Activated T-cell treated with anti-CD3 and anti-CD28 coated beads for 24 hours (primary cell): ENCODE measurements around the gene TMOD2.
"Not testable (repeated sequence)": the region's sequence is repeated elsewhere in the genome, so short reads cannot be mapped to it uniquely, and the experiment has no call there.

Source experiments
- DNase-seq: peaks from one replicate; pipeline ENCODE4 v3.0.0-alpha.2; 2020; ENCODE audit warnings: low read depth

The TMOD2 gene

DNA sequence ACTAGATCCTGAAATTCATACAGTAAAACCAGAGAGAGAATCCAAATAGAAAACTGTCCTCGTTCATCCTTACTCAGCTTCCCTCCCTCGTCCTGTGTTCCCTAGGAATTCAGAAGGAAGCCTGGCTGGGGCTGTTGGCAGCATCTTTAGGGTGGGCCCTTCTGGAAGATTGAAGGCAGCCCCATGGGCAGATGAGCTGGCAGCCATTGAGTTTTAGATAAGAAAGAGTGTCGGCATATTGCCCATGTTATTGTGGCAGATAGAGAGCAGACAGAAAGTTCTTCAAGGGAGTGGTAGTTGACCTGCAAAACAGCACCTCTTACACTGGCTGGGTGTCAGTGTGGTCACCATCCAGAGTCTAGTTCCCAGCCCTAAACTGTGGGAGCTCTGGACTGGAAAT, 23.5 kb downstream of the TMOD2 start:
- no peak for DNase-seq

DNA sequence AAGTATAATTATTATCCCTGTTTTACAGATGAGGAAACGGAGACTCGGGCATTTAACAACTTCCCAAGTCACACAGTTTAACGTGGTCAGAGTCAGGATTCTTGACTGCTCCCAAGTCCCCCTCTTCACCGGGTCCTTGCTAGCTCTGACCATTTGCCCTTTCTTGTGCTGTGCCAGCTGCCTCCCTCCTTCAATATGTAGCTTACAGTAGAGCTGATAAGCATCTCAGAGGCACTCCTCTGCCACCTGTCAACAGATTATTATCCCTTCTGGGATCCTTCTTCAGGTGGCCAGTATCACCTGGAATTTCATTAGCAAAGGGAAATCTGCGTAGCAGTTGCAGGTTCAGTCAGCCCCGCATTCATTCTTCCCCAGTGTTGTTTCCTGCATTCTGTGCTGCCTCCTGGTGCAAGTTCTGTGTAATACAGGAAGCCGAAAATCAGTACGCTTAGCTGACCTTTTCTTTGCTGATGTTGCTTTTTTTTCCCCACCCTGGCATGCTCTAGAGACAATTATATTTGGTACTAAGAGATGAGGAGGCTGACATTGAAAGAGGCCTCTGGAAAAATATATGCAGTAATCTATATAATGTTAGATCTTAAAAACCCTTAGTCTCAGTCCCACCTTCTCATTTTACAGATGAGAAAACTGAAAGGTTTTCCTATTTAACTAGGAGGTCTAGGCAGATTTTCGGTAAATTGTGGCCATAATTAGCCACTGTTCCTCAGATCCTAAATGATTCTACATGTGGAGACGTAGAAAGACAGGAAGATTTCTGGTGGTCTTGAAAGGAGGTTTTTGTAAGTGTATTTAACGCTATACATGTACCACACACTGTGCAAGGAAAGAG, 24.8 kb downstream of the TMOD2 start:
- peak; percentile 44 for DNase-seq

DNA sequence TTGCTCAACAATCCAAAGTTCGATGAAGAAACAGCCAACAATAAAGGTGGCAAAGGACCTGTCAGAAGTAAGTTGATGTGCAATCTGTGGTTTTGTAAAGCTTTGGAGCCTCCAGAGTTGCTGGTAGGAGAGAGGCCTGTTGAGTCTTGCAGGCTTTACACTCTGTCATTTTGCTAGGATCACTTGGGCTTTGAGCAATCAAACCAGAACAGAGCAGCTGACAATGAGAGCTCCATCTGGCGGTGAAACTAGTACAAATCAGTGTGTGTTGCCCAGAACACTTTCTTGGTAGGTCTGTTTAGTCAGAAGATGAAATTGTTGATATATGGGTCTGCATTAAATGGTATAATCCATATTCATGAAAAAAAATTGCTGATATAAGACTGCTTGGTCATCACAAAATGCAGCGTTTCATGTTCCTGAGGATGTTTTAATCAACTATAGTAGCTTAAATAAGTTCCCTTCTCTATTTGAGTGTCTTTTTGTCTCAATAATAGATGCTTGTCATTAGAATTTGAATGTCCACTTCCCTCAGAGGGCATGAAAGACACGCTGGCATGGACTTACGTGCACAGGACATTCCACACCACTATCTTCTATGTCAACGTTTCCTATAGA, 25.7 kb downstream of the TMOD2 start:
- peak; percentile 54 for DNase-seq

DNA sequence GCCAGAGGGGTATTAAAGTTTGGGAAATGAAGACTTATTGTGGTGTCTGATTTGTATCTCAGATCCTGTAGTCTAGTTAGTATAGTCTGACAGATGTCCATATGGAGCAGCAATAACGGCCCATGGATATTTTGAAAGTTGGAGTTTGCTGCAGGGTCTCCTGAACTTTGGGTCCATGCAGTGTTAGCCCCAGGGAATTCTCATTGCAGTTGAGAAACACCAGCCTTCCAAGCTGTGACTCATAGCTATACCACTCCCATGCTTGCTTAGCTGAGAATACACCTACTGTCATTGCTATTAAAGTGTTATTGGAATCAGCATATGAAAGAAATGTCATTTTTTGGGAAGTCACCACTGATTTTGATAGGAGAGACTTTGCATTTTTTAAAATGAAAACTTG, 29.2 kb downstream of the TMOD2 start:
- no peak for DNase-seq

DNA sequence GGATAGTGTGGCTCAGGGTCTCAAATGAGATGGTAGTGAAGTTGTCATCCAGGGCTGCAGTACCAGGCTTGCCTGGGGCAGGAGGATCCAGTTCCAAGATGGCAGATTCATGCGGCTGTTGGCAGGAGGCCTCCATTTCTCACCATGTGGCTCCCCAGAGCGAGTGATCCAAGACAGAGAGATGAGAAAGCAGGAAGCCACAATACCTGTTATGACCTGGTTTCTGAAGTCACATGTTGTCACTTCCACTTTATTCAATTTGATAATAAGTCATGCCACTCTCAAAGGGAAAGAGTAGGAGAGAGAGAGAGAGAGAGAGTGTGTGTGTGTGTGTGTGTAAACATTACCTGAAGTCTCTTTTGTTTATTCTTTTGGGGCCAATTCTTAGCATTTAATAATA, 30.1 kb downstream of the TMOD2 start:
- DNase-seq = no peak

DNA sequence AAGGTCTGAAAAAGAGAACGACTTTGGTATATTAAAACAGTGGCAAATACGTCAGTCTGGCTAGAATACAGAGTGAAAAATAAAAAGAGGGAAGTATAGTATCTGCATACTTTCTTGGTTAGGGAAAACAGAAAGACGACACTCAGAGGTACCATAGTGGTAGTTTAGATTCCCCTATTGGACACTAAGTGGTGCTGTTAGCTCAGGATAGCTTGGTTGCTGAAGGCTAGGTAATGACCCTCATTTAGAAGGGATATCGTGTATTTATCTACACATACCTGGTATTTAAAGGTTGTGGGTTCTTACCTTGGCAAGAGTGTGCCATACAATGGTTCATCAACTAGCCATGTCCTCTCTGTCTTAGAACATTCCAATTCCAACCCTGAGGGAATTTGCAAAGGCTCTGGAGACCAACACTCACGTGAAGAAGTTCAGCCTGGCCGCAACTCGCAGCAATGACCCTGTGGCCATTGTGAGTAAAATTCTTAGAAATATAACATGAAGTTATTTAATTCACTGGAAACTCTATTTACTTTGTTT, 31.0 kb downstream of the TMOD2 start:
- no peak for DNase-seq

DNA sequence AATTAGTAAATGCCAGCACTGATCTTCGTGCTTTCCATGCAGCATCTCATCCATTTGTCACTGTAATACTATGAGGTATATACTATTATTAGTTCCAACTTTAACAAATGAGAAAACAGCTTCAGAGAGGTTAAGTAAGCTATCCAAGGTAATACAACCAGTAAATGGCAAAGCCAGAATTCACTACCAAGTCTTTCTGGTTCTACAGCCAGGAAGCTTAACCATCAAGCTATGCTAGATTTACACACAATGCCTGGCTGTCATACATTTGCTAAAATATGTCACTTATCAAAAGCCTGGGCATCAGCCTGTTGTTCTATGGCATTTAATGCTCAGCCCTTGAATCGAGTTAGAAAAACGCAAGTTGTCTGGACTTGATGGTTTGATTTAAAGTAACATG, 32.6 kb downstream of the TMOD2 start:
- DNase-seq = no peak

DNA sequence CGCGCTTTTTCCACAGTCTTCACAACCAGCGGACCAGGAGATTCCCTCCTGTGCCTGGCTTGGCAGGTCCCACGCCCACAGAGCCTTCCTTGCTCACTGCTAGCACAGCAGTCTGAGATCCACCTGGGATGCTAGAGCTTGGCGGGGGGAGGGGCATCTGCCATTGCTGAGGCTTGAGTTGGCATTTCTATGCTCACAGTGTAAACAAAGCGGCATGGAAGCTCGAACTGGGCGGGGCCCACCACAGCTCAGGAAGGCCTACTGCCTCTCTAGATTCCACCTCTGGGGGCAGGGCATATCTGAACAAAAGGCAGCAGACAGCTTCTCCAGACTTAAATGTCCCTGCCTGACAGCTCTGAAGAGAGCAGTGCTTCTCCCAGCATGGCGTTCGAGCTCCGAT, 35.7 kb downstream of the TMOD2 start:
- DNase-seq = not testable (repeated sequence)

DNA sequence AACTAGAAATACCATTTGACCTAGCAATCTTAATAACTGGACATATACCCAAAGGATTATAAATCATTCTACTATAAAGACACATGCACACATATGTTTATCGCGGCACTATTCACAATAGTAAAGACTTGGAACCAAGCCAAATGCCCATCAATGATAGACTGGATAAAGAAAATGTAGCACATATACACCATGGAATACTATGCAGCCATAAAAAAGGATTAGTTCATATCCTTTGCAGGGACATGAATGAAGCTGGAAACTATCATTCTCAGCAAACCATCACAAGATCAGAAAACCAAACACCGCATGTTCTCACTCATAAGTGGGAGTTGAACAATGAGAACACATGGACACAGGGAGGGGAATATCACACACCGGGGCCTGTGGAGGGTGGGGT, 41.1 kb downstream of the TMOD2 start:
- DNase-seq = not testable (repeated sequence)

DNA sequence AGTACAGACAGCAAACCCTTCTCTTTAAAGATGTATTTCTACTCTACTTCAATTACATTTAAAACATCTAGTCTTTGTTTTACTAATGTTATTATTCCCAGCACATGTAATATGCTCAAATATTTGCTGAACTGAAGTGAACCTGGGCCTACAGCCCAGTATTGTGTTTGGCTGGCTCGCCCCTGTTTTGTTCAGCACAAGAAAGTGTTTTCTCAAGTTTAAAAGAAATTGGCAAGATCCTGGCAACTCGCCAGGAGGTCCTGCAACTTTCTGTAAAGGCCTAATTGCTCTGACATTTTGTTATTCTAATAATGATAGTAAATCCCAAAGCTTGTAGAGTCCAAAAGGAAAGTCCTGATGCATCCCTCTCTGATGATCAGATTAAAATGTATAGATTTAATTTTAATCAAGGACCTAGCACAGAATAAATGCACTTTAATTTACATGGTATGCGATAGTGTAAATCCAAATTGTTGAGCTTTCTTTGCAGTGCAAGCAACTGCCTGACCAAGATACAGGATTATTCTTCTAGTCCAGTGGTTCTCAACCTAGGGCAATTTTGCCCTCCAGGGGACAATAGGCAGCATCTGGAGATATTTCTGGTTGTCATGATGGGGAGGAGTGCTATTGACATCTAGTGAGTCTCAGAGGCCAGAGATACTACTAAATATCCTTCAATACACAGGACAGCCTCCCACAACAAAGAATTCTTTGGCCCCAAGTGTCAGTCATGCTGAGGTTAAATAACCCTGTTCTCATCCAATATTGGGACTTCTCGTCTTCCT, 42.3 kb downstream of the TMOD2 start:
- DNase-seq = no peak

DNA sequence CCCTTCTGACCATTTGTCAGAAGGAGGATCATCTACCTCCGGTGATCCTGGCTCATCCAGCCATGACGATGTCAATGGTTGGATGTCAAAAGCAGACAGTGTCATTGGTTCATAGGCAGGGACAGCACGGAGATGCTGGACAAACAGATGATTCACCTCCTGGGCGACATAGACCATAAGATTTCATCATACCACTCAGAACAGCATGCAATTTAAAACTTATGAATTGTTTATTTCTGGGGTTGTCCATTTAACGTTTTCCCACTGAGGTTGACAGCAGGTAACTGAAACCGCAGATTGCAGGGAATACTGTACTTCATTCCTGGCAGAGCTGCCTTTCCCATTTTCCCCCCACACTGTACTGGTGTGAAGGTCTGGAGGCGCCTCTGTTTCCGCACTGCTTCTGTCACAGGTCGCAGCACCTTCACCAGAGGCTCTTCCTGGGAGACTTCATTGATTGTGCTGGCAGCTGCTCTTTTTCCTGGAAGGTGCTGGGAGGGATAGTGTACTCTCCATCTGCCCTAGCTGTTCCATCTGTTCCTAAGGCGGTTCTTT, 45.5 kb downstream of the TMOD2 start:
- DNase-seq = no peak

DNA sequence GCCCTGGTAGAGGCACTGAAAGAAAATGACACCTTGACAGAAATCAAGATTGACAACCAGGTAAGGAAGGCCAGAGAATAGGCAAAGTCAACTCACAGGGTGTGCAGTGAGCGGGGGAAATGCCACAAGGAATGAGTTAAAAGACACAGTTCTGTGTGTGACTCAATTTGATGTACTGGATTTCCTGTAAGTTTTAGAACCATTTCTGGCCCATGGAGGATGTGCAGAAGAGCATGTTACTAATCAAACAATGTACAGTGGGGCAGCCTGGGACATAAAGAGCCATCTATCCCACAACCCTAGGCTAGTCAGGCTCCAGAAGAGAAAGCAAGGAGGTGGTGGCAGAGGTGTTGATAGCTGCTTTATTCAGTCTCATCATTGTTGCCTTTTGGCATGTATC, 46.9 kb downstream of the TMOD2 start:
- no peak for DNase-seq

DNA sequence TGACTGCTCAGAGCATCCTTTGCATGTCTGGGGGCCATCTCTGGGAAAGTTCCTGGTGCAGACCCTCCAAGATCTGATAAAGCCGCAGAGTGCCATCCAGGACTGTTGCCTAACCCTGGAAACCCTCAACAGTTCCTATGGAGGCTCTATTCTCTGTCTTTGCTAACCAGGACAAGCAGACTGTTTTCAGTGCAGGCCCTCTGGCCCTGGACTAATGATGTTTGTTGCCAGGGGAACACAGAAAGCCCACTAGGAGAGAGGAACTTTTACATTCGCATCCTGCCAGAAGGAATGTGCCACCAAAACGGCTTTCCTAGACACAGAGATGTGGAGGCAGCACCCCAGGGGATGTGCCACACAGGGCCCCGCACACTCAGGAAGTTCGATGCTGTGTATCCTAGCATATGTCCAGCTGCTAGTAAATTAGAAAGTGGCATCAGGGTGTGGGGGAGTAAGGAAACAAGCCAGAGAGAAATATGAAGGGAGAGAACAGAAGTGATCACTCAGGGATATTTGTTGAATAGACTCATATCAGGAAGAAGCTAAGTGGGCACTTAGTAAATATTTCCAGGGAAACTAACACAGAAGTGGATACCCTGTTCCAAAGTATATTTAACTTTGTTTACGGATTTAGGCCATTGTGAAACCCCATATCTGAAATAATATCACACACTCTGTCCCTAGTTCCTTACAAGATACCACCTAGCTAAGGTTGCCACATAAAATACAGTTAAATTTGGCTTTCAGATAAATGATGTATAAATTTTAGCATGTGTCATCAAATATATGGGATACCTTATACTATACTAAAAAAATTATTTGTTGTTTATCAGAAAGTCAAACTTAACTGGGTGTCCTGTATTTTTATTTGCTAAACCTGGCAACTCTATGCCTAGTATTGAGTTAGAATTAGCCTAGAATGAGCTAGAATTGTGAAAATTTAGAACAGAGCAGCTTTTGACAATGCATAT, 48.2 kb downstream of the TMOD2 start:
- DNase-seq = no peak

DNA sequence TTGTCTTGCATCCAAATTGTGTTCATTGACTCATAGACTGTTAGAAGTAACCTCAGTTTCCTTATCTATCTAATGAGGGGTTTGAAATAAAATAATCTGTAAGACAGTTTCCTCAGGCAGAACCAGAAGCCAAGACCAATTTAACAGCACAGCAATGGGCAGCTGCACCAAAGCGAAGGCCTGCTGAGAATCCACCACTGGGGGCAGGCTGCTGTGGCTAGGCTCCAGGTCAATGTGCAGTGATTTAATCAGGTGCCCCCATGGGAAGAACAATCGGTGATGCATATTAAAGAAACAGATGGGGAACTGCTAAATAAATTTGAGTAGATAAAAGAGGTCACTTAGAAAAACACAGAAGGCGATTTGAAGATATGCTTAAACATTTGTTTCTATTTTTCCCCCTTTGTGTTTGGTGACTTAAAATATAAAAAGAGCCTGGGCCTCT, 50.0 kb downstream of the TMOD2 start:
- DNase-seq = no peak

DNA sequence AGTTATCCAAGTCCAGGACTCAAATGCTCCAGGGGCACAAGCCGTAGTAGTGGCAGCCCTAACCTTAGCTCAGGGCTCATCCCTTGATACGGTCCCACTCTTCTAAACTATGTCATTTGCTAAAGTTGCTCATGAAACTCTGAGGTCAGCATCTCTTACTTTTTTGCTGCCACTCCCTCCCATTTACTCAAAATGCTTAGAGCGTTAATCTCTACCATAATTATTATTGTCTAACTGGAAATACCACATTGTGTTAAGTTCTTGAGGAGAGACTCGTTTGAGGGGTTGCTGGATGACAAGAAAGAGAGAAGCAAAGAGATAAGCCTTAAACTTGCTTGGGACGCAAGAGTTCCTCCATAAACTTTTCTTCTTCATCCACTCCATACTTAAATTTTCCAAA, 51.2 kb downstream of the TMOD2 start:
- DNase-seq = no peak

DNA sequence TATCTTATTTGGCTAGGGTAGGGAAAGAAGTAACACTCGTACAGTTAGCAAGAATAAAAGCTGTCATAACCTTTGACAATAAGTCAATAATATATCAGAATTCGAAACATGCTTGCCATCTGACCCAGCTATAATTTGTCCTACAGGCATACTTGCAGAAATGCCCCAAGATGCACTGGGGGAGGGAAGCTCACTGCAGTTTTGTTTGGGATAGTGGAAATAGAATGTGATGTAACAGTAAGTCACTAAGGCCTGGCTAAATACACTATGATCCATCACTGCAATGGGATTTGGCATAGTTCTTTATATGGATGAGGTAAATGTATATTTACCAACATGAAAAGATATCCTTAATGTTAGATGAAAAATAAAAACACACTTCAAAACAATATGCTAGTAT, 52.6 kb downstream of the TMOD2 start:
- no peak for DNase-seq

DNA sequence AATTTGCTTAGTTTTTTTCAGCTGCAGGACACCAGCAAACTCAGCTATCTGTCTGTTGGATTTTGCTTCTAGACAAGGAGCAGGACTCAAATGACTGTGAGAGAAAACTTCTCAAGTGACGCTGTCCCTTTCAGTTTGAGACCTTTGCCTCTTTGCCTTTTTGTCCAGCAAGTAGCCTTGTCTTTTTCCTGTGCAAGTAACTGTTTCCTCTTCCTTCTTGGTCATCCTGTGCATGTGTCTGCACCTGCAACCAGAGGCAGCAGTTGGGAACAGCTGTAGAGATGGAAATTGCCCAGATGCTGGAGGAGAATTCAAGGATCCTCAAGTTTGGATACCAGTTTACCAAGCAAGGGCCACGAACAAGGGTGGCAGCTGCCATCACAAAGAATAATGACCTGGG, 54.7 kb downstream of the TMOD2 start:
- no peak for DNase-seq

DNA sequence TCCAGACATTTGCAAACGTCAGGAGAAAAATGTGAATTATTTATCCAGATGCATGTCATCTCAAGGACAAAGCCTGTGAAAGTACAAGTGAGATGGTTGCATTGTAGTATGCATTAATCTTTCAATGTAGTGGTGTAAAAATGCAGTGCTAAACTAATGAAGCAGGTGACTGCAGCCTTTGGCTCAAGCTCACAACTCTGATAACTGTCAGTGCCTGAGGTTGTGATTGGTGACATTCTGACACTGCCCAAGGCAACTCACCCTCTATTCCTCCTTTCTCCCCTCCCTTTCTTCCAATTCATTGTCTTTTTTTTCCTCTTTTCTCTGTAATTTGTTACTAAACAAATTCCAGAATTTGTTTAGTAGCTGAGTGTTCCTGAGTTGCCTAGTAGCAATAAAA, 58.1 kb downstream of the TMOD2 start:
- DNase-seq = no peak

DNA sequence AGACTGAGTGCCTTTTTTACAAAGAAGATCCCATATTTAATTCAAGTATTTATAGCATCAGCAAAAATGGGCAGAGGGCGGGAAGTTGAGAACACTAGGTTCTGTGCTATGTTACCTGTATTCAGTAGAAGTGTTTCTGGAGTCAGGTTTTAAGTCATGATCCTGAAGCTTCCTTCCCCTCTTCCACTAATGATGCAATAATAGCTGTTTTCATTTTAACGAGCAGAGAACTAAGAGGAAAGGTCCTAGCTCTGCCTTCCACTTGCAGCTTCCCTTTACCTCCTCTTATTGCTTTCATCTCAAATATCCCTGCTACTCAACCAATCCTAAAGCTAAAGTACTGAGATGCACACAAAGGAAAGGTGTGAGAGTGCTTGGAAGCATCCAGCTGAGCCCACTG, 61.2 kb downstream of the TMOD2 start:
- no peak for DNase-seq

DNA sequence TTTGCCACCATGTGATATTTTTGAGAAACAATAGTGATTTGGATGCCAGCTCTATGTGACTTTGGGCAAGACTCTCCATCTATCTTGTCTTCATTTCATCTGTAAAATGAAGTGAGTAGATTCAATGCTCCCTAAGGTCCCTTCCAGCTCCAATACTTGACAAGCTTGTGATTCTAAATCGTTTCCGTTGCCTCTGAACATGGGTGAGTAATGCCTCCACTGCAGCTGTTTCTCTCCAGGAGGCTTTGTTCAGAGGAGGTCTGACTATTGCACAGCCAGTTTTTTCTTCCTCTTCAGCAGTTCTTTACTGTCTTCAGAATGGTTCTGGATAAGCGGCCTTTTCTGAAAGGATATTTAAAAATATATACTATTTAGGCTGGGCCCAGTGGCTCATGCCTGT, 63.2 kb downstream of the TMOD2 start:
- DNase-seq = no peak

DNA sequence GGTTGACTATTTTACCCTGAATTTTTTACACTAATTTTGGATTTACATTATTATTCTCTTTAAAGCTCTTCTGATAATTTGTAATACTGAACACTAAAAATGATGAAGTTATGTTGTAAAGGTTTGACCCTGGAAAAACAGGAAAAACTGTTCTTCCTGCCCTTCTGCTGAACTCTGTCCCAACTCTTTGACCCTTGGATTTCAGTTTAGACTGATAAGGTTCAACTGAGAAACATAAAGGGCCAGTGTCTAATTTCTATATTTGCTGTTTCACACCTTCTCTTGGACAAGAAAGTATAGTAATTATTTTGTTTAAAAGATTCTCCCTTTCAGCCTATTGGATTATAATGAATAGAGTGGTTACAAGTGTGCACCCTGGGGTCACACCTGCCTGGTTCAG, 65.2 kb downstream of the TMOD2 start:
- no peak for DNase-seq
